GM19099 (cell line): ENCODE data around the gene CACNA2D3.

Source experiments
- POLR2A ChIP-seq: IDR thresholded peaks from 3 replicates; pipeline ENCODE4 v1.6.1; 2011; ENCODE audit warnings: low read depth; ENCODE audit not compliant: insufficient read length; ENCODE audit errors: extremely low read depth

Gene CACNA2D3

GRCh38 chr3:54212723-54213122 lies 90.4 kb downstream of the CACNA2D3 start:
- no peak for TF ChIP-seq POLR2A

- no peak for TF ChIP-seq POLR2A
Observed at GRCh38 chr3:54213907-54214306, 91.6 kb downstream of the CACNA2D3 start.

- no peak for TF ChIP-seq POLR2A
Observed at GRCh38 chr3:54214845-54215244, 92.5 kb downstream of the CACNA2D3 start.

DNA sequence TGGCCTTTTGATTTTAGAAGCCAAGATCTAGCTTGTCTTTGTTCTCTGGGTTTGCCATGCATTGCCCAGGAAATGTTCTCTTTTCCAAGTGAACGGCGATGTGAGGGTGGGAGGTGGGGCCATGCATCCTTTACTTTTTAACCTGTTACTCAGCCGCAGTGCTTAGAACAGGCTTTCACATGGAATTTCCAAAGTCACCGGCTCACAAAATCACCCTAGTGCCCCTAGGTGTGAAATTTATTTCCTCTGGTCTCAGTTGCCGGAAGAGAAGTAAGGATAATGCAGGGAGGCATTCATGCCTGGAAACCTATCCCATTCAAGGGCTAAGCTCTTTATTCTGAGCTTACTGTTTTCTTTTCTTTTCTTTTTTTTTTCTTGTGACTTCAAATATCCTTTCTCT lies 93.2 kb downstream of the CACNA2D3 start:
- TF ChIP-seq POLR2A = no peak

- no peak for TF ChIP-seq POLR2A
Observed at GRCh38 chr3:54217828-54218227, 95.5 kb downstream of the CACNA2D3 start.

DNA sequence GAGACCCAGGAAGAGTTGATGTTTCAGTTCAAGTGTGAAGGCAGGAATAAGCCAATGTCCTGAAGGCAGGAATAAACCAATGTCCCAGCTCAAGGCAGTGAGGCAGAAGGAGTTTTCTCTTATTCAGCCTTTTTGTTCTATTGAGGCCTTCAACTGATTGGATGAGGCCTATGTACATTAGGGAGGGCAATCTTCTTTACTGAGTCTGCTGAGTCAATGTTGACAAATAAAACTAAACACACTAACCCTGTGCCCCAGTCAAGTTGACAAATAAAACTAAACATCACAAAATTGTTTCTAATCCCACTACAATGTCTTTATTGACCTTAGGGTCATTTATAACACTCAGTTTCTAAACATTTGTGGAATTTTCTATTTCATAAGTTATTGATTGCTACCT lies 100.0 kb downstream of the CACNA2D3 start:
- TF ChIP-seq POLR2A = no peak

DNA sequence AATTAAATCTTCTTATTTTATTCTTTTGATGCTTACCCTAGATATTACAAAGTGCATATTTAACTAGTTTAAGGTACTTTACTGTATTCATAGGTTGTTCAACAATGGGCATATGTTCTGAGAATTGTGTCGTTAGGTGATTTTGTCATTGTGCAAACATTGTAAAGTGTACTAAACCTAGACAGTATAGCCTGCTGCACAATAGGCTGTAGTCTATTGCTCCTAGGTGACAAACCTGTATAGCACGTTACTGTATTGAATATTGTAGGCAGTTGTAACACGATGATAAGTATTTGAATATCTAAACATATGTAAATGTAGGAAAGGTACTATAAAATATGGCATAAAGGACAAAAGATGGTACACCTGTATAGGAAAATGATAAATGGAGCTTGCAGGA lies 100.7 kb downstream of the CACNA2D3 start:
- no peak for TF ChIP-seq POLR2A

GRCh38 chr3:54225841-54226528 lies 103.6 kb downstream of the CACNA2D3 start:
- TF ChIP-seq POLR2A = no peak

DNA sequence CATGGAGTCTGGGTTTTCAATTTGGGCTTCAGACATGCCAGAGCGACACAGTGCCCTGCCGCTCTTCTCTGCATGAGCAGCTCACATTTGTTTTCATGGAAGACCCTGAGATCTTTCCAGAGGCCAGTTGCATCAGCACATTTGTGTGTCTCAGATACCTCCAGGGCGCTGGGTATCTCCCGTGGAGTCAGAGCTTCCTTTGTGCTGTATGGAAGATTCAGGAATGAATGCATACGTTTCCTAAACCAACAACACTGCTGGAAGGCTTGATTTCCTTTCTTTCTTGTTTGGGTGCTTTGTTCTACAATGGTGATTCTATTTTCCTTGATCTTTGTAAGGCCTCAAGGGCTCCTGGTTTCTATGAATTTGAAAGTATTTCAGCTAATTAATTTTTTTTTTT lies 106.5 kb downstream of the CACNA2D3 start:
- TF ChIP-seq POLR2A = no peak

- TF ChIP-seq POLR2A = no peak
Observed at GRCh38 chr3:54232618-54233017, 110.3 kb downstream of the CACNA2D3 start.

- no peak for TF ChIP-seq POLR2A
Observed at GRCh38 chr3:54235998-54236397, 113.6 kb downstream of the CACNA2D3 start.

DNA sequence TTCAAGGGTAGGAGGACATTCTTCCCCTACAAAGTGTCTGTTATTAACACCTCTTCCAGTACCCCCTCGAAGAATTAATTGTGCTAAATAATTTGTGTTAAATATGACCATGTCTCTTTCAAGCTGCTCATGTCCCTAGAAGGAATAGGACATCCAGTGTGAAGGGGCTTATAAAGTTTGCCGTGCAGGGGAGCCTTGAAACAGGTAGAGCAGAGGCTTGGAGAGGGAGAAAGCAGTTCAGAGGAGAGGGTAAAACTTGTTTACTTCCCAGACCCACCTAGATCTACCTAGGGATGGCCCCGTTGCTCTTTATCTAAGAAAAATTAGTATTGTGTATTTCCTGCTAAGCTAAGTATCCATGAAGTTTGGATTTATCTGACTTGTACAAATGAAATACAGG lies 114.8 kb downstream of the CACNA2D3 start:
- TF ChIP-seq POLR2A = no peak

DNA sequence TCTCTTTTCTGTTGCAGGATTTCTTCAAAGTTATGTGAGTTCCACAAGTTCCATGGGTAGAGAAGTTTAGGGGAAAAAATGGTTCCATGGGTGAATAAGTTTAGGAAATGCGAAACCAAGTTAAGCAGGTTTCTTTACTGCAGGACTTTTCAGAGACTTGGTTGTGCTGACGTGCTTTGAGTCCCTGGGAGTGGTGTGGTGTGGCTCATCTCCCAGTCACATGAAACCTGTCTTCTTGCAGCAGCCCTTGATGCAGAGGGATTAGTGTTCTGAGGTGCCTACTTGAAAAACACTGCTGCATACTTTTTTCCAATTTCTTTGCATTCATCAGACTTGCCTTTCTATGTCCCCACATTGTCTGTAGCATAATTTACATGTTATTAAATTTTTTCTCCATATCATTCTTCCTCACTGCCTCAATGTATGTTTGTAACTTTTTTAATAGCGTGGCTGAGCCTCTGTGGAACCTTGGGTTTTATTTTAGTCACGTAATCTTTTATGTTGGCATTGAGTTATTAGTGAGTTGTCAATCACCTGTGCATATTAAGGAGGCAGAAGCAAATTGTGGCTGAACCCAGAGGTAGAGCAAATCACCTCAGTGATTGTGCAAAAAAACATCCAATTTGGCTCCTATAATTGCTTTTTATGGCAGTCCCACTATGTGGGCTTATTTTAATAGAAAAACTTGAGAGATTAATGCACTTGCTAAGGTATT lies 115.6 kb downstream of the CACNA2D3 start:
- no peak for TF ChIP-seq POLR2A

DNA sequence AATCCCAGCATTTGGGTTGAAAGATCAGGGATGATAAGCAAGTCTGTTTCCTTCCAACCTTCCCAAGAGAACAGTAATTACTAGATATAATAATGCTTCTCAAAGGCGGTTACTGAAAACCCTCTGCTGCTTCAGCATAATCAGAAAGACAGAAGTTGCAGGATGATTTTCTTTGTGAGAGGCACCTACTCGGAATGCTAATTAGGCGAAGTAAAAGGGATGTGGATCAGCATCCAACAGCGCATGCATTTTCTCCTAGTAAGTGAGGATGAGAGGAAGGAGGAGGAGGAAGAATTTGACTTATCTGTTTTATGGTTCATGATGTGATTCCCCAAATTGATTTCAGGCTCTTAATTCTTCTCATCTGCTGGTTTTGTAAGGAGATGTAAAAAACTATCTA lies 118.0 kb downstream of the CACNA2D3 start:
- TF ChIP-seq POLR2A = no peak

DNA sequence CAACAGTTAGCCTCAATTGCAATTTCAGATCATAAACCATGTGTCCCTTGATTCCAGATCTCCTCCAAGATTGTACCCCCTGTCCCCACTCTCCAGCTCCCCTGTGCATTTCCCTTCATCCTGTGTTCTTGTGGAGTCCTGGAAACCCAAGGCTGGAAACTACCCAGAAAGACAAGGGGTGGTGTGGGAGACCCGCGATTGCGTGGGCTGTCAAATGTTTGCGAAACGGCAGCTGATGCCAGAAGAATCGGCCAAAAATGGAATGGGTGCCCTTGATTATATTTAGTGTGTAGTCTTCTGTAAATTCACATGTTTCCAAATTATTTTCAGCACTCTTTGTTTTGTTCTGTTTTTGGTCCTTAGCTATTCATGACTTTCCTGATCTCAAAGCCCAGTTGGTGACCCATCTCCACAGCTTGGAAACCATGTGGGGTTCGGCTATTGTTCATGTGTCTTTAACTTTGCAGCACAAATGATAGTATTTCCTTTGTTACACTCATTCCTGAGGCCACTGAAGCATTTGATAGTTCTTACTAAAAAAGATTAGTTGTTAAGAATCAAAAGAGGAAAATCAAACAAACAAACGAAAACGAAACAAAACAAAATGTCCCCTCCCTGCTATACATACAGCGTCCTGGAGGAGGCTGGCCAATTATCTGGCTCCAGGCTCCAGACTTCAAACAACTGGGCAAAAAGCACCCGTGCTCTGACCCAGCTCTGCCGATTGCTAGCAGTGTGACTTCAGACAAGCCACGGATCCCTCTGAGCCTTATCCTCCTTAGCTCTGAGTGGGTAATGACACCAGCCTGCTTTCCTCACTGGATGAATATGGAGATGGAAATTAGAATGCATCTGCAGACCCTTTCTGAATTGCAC lies 120.9 kb downstream of the CACNA2D3 start:
- no peak for TF ChIP-seq POLR2A
